ENCODE measurements around the gene PDF. TPM values are rescaled to one million over a fixed set of nuclear protein-coding genes. Genes with fewer than 3 reads are reported as not detected.

PDF gene
- total and polyA plus RNA-seq, 2 of the 13 experiments (the other 11 are each of a cell fraction or from before 2014, with no cell fraction given) = 12.4 to 48.8 TPM

DNA sequence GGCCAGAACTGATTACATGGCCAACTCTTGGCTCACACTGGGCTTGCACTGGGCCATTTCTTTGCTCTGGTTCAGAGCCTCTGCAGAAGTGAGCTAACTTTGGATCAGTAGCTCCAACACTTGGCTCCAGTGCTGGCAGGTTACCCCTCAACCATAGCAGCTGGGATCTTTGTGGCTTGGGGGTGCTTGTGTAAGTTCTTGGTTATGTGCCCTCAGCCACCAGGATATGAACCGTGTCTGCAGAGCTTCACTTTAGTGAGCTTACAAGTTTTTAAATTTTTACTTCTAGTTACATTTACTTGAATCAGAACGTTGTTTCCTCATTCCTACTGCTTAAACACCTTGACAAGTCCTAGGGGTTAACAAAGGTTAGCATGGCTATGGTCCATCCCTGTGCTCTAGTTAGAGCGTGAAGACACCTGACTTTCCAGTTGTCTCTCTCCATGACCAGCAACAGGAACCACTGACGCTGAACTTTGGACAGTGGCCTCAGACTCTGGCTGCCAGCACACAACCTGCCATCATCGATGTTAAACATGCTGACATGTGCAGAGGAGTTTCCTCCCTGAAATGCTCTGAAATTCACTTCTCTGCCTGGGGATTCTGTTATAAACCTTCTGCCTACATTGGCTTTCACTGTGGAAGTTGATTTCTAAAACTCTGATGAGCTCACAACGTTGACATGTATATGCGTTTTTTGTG, 4.1 kb downstream of the PDF start (continued):
- peak; percentile 68; the same call in 1 of the 2 replicates for TF ChIP-seq ETV5 (CRISPR knock-in tag; IDR thresholded peaks at IDR 0.05; ENCODE audit: borderline replicate concordance)
- TF ChIP-seq, protein P1, sequence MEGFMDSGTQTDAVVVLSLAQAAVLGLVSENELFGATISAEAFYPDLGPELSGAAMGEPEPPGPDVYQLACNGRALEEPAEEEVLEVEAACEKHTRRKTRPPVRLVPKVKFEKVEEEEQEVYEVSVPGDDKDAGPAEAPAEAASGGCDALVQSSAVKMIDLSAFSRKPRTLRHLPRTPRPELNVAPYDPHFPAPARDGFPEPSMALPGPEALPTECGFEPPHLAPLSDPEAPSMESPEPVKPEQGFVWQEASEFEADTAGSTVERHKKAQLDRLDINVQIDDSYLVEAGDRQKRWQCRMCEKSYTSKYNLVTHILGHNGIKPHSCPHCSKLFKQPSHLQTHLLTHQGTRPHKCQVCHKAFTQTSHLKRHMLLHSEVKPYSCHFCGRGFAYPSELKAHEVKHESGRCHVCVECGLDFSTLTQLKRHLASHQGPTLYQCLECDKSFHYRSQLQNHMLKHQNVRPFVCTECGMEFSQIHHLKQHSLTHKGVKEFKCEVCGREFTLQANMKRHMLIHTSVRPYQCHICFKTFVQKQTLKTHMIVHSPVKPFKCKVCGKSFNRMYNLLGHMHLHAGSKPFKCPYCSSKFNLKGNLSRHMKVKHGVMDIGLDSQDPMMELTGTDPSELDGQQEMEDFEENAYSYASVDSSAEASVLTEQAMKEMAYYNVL (CRISPR knock-in tag; IDR thresholded peaks at IDR 0.05; ENCODE audit: borderline replicate concordance) = peak; percentile 59; the same call in 1 of the 2 replicates
- TF ChIP-seq ZFP36 (IDR thresholded peaks at IDR 0.05; ENCODE audit: borderline replicate concordance, low read depth, low read length, partially characterized antibody) = no peak
- TF ChIP-seq, protein P2, sequence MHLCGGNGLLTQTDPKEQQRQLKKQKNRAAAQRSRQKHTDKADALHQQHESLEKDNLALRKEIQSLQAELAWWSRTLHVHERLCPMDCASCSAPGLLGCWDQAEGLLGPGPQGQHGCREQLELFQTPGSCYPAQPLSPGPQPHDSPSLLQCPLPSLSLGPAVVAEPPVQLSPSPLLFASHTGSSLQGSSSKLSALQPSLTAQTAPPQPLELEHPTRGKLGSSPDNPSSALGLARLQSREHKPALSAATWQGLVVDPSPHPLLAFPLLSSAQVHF (CRISPR knock-in tag; IDR thresholded peaks at IDR 0.05) = no peak
- TF ChIP-seq NR2C2 (CRISPR knock-in tag; IDR thresholded peaks at IDR 0.05; ENCODE audit: borderline replicate concordance) = no peak; the same call in 1 of the 2 replicates
- TF ChIP-seq, protein P3, sequence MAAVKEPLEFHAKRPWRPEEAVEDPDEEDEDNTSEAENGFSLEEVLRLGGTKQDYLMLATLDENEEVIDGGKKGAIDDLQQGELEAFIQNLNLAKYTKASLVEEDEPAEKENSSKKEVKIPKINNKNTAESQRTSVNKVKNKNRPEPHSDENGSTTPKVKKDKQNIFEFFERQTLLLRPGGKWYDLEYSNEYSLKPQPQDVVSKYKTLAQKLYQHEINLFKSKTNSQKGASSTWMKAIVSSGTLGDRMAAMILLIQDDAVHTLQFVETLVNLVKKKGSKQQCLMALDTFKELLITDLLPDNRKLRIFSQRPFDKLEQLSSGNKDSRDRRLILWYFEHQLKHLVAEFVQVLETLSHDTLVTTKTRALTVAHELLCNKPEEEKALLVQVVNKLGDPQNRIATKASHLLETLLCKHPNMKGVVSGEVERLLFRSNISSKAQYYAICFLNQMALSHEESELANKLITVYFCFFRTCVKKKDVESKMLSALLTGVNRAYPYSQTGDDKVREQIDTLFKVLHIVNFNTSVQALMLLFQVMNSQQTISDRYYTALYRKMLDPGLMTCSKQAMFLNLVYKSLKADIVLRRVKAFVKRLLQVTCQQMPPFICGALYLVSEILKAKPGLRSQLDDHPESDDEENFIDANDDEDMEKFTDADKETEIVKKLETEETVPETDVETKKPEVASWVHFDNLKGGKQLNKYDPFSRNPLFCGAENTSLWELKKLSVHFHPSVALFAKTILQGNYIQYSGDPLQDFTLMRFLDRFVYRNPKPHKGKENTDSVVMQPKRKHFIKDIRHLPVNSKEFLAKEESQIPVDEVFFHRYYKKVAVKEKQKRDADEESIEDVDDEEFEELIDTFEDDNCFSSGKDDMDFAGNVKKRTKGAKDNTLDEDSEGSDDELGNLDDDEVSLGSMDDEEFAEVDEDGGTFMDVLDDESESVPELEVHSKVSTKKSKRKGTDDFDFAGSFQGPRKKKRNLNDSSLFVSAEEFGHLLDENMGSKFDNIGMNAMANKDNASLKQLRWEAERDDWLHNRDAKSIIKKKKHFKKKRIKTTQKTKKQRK (IDR thresholded peaks at IDR 0.05; ENCODE audit: low read length) = no peak
- no peak for TF ChIP-seq SRSF1 (optimal IDR thresholded peaks at IDR 0.05; ENCODE audit: low read depth, low read length)
- TF ChIP-seq SP5 (CRISPR knock-in tag; IDR thresholded peaks at IDR 0.05; ENCODE audit: borderline replicate concordance, low read depth) = no peak; the same call in 1 of the 2 replicates
- TF ChIP-seq SMAD1 (CRISPR knock-in tag; IDR thresholded peaks at IDR 0.05; ENCODE audit: borderline replicate concordance, low read depth) = no peak
- no peak for TF ChIP-seq HNRNPLL (IDR thresholded peaks at IDR 0.05; ENCODE audit: low read depth, low read length, poor library complexity, severe bottlenecking)
- TF ChIP-seq ZNF251 (CRISPR knock-in tag; IDR thresholded peaks at IDR 0.05) = no peak
- TF ChIP-seq, protein P4, sequence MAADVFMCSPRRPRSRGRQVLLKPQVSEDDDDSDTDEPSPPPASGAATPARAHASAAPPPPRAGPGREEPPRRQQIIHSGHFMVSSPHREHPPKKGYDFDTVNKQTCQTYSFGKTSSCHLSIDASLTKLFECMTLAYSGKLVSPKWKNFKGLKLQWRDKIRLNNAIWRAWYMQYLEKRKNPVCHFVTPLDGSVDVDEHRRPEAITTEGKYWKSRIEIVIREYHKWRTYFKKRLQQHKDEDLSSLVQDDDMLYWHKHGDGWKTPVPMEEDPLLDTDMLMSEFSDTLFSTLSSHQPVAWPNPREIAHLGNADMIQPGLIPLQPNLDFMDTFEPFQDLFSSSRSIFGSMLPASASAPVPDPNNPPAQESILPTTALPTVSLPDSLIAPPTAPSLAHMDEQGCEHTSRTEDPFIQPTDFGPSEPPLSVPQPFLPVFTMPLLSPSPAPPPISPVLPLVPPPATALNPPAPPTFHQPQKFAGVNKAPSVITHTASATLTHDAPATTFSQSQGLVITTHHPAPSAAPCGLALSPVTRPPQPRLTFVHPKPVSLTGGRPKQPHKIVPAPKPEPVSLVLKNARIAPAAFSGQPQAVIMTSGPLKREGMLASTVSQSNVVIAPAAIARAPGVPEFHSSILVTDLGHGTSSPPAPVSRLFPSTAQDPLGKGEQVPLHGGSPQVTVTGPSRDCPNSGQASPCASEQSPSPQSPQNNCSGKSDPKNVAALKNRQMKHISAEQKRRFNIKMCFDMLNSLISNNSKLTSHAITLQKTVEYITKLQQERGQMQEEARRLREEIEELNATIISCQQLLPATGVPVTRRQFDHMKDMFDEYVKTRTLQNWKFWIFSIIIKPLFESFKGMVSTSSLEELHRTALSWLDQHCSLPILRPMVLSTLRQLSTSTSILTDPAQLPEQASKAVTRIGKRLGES (CRISPR knock-in tag; IDR thresholded peaks at IDR 0.05; ENCODE audit: borderline replicate concordance) = no peak
- TF ChIP-seq ZNF672 (CRISPR knock-in tag; IDR thresholded peaks at IDR 0.05) = no peak
- TF ChIP-seq NFYB (CRISPR knock-in tag; IDR thresholded peaks at IDR 0.05) = no peak
- TF ChIP-seq ZZZ3 (CRISPR knock-in tag; IDR thresholded peaks at IDR 0.05; ENCODE audit: borderline replicate concordance) = peak; percentile 71; the same call in 1 of the 2 replicates
- TF ChIP-seq, protein P5, sequence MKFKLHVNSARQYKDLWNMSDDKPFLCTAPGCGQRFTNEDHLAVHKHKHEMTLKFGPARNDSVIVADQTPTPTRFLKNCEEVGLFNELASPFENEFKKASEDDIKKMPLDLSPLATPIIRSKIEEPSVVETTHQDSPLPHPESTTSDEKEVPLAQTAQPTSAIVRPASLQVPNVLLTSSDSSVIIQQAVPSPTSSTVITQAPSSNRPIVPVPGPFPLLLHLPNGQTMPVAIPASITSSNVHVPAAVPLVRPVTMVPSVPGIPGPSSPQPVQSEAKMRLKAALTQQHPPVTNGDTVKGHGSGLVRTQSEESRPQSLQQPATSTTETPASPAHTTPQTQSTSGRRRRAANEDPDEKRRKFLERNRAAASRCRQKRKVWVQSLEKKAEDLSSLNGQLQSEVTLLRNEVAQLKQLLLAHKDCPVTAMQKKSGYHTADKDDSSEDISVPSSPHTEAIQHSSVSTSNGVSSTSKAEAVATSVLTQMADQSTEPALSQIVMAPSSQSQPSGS (CRISPR knock-in tag; IDR thresholded peaks at IDR 0.05) = peak; percentile 48; the same call in 1 of the 2 replicates
- TF ChIP-seq HNRNPH1 (optimal IDR thresholded peaks at IDR 0.05; ENCODE audit: low read depth, low read length) = no peak
